ENCODE measurements around the gene UBR7. TPM values are rescaled to one million over a fixed set of nuclear protein-coding genes. Genes with fewer than 3 reads are reported as not detected.
"Not testable (repeated sequence)": the region's sequence is repeated elsewhere in the genome, so short reads cannot be mapped to it uniquely, and the experiment has no call there.

UBR7 gene
- total RNA-seq, 1 donor from 2014 or later = 40.8 TPM

DNA sequence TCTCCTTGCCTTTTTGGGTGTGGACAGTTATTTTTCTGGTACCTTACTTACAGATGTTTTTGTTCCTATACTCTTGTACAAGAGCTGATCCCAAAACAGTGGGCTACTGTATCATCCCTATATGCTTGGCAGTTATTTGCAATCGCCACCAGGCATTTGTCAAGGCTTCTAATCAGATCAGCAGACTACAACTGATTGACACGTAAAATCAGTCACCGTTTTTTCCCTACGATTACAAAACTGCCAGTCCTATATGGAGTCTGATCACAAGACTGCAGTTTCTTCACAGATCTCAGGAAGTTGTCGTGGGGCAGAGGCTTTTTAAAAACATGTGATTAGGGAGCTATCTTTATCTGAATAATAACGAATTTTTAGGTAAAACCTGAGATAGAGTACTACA is 20.6 kb upstream of the UBR7 start:
- FAIRE-seq = no peak
- no peak for DNase-seq (ENCODE audit: low spot score in 2 of 2)

DNA sequence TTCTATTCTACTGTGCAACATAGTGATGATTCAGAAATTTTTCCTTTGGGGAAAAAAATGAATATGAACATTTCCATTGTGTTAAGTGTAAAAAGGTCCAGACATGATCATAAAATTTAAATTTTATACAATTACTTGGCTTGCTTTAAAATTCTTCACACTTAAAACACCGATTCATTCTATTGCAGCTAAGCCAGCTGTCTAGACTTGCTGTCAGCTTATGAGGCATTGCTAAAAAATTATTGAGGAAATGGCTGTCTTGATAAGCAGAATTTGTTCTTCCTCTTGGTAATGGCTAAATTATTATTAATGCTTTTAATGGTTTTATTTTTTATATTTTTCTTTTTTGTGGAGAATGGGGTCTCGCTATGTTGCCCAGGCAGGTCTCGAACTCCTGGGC is 20.1 kb upstream of the UBR7 start:
- DNase-seq (ENCODE audit: low spot score in 2 of 2) (no peak), FAIRE-seq (no peak)

DNA sequence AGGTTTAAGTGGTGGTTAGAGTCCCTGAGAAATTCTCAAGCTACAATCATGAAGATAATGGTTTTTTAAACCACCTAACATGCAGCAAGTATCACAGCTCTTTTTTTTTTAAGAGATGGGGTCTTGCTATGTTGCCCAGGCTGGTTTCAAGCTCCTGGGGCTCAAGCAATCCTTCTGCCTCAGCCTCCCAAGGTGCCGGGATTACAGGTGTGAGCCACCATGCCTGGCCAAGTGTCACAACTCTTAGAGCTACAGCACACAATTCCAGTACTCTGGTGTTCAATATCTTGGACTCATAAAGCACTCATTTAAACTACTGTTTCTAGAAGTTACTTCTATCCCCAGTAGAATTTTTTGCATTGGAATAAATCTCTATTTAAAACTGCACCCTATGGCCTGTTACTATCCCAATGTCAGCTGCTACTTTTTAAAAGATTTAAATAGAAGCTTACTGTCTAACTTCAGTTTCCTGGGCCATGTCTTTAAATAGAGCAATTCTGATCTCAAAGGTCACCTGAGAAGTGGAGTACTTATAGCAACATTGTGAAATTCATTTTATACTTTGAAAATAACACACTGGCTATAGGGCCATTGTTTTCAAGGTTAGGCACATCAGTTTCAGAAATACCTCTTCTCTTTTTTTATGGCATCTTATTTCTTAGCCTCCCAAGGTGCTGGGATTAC is 11.6 kb upstream of the UBR7 start:
- DNase-seq (ENCODE audit: low spot score in 2 of 2) = no peak
- FAIRE-seq = no peak

DNA sequence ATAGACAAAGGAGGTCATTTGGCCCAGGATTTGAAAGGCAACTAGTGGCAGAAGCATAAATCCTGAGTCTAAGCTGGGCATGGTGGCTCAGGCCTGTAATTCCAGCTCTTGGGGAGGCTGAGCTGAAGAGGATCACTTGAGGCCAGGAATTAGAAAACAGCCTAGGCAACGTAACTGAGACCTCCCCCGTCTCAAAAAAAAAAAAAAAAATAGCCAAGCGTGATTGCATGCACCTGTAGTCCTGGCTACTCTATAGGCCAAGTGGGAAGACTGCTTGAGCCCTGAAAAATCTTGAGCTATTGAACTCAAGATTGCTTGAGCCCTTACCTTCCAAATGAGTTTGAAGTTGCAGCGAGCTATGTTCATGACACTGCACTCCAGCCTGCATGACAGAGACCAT is 8.0 kb upstream of the UBR7 start:
- no peak for FAIRE-seq
- no peak for DNase-seq (ENCODE audit: low spot score in 2 of 2)

DNA sequence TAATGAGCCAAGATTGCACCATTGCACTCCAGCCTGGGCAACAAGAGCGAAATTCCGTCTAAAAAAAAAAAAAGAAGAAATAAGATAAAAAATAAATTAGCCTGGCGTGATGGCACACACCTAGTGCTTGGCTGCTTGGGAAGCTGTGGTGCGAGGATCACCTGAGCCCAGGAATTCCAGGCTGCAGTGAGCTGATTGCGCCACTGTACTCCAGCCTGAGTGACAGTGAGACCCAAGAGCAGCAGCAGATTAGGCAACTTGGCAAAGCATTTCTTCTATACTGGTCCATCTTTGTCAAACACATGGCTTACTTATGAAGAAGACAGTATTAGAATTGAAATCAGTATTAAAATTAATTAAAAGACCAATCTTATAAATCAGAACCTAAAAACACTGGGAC is 6.5 kb upstream of the UBR7 start:
- DNase-seq (ENCODE audit: low spot score in 2 of 2) = no peak
- FAIRE-seq = no peak

DNA sequence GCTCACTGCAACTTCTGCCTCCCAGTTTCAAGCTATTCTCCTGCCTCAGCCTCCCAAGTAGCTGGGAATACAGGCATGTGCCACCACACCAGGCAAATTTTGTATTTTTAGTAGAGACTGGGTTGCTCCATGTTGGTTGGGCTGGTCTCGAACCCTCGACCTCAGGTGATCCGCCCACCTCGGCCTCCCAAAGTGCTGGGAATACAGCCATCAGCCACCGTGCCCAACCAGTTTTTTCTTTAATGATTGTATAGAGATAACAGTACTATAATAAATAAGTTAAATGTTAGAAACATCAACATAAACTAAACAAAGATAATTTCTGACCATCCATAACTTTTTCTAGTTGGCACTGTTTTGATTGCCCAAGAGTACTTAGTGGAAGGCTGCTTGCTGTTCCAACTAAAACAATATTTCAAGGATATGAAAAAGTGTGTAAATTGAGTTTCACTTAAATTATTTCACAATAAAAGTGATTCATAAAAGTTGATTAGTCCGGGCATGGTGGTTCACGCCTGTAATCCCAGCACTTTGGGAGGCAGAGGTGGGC is 5.8 kb upstream of the UBR7 start:
- no peak for FAIRE-seq
- DNase-seq (ENCODE audit: low spot score in 2 of 2) = no peak

DNA sequence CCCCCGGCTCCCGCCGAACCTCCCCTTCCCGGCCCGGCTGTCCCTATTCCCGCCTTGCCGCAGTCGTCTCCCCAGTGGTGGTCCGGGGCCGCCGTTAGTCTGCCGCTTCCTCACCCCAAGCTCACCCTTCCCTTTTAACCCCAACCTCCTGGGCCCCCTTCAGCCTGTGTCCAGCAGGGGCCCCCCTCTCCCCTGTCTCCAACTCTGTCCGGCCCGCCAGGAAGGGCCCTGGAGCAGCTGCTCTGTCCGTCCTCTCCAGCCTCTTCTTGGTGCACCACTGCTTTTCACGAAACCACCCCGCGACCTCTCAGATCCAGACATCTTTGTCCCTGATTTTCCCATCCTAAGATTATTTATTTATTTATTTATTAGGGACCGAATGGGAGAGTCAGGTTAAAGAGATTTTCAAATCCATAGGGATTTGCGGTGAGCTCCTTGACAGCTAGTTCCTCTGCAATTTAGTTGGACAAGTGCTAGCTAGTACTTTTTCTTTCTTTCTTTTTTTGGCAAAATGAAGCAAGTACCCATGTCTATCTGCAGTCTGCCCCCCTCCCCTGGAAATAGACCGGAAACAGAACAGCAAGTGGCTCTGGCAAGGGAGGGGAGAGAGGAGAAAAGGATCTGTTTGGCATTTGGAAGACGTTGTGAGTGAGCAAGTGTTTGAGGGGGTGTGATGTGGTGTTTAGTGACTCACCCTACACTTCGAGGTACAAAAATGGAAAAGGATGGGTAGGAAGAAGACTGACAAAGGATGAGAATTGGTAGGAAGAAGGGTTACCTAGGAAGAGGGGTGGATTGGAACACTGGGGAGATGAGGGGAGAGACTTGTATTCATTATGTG is 632 bp downstream of the UBR7 start:
- FAIRE-seq = no peak
- peak; percentile 47 to 48 for DNase-seq (ENCODE audit: low spot score in 2 of 2)

DNA sequence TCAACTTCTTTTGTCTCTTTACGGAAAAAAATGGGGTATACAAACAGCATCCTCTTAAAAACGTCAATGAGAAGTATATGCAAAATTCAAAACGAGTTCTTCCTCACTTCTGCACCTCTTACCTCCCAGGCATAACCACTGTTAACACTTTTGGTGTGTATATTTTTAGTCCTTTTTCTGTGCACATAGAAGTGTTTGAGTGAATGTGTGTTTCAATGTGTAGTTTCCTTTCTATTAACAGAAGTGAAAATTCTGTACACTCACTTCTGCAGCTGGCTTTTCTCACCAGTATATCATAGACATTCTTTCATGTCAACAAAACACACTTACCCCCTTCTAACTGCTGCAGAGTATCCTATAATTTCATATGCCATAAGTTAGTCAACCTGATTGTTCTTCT is 5.4 kb downstream of the UBR7 start:
- DNase-seq (ENCODE audit: low spot score in 2 of 2) (no peak), FAIRE-seq (no peak)

DNA sequence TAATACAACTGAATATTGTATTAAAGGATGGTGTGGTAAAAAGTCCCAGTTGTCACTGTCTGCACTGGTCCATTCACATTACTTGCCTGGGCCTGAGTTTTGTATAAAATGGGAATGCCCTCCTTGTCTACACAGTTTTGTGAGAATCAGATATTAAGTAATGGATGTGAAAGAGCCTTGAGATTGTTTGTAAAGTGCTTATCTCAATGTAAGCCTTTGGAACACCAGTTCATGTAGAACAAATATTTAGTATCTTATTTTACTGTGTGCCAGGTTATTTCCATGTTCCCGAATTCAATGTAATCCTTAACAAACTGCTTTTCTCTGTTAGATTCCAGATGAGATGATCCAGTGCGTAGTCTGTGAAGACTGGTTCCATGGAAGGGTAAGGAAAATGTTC is 7.5 kb downstream of the UBR7 start:
- DNase-seq (ENCODE audit: low spot score in 2 of 2) (no peak), FAIRE-seq (no peak)

DNA sequence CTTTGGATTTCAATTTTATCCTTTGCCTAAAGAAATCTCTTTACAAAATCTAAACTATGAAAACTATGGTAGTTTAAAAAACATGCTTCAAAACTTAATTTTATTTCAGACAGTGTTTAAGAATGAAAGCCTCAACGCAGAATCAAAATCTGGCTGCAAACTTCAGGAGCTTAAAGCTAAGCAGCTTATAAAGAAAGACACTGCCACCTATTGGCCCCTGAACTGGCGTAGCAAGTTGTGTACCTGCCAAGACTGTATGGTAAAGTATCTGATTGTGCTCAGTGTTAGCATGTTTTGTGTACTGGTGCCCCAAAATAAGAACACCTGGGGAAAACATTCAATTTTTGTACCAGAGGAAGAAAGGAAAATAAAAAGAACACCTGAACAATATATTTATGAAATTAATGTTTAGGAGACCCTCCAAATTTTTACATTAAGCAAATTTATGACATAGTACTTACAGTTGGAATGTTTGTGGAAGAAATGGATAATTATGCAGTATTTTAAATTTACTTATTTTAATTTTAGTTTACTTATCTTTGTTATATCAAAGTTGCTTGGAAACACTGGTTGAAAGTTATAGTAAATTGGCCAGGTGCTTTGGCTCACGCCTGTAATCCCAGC is 12.2 kb downstream of the UBR7 start:
- FAIRE-seq = no peak
- DNase-seq (ENCODE audit: low spot score in 2 of 2) = no peak

DNA sequence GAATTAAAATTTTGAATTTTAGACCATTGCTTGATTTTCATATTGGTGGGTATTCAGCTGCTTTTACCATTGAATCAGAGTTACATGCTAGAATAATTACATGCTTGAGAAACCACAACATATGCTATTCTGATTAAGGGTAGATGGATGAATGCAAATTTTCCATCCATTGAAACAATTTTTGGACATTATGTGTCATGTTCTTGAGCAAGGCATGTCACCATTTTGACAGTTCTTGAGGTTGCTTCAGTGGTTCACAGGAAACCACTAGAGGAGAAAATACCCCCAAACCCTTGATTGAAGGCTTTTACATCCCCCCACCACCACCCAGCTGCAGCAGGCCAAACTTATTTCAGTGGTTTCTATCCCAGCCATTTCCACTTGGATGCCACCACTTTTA is 13.5 kb downstream of the UBR7 start:
- FAIRE-seq = no peak
- no peak for DNase-seq (ENCODE audit: low spot score in 2 of 2)

DNA sequence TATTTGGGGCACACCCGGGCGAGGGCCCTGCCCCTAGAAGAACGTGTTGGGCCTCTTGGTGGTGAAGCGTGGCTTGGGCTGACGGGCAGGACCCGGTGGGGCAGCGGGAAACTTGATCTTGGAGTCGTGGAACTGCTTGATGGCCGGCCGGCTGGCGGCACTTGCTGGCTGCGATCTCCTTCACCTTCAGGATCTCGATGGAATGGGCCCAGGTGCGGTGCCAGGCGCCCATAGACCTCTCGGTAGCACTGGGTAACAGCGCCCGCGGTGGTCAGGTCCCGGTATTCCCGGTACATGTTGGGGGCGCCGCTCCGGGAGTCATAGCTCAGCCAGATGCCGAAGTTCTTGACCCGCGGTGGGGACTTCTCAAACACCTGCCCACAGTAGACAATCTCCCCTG is 16.5 kb downstream of the UBR7 start:
- FAIRE-seq = no peak
- no peak for DNase-seq (ENCODE audit: low spot score in 2 of 2)

DNA sequence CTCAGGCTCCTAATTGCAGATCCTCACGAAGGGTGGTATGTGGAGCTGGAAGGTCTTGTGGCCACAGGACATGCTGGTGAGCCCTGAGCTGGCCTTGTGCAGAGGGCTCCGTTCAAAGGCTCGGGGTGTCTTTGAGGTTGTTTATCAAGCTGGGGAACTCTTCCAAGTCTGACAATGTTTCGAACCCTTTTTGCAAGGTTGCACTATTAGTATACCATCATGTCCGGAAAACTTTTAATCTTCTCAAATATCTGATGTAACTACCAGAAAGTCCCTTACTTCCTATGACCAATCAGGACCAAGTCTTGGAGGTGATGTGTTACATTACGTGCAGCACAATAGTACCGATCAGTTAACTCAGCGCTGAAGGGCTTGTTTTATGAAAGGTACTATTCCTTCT is 21.5 kb downstream of the UBR7 start:
- FAIRE-seq (no peak), DNase-seq (ENCODE audit: low spot score in 2 of 2) (no peak)

DNA sequence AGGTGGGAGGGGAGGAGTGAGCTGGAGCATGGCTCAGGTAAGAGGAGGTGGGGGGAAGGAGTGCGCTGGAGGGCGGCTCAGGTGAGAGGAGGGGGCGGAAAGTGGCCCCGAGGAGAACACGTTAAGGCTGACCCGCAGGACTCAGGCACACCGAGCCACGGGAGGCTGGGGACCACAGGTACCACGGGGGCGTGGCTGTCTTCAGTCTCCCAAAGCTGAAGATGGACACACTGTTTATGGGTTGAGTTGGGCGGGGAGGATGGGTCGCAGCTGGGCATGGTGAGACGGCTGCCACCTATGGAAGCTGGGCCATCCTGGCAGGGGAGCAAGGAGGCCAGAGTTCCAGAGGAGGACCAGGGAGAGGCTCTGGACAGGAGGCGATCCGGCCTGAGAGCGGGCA is 23.5 kb downstream of the UBR7 start:
- no peak for FAIRE-seq

DNA sequence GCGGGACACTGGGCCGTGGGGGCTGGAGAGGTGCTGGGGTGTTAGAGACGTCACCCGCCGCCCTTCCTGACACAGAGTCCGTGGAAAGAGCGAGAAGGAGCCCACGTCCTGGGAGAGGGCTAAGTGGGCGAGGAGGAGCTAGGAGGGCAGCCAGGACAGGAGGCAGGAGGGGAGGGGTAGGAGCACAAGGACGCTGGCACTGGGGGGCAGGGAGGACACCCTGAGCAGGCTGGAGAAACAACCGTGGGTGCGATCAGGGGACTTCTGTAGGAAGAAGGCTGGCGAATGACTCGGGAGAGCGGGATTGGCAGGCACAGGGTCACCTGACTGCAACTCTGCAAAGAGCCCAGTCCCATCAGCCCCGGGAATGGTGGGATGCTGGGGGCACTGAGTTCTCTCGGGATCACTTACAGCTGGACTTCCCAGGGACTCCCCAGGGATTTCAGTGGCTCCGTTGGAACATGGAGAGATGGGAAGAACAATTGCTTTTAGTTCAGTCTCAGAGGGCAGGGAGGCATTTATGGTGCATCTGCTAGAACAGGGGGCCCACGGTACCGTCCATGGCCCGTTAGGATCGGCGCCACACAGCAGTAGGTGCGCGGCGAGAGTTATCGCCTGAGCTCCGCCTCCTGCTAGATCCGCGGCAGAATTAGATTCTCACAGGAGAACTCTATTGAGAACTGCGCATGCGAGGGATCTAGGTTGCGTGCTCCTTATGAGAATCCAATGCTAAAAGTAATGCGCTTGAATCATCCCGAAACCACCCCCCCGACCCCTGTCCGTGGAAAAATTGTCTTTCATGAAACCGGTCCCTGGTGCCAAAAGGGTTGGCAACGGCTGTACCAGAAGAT is 24.3 kb downstream of the UBR7 start:
- DNase-seq (ENCODE audit: low spot score in 2 of 2) (peak in 1 of 2 donors; percentile 65), FAIRE-seq (no peak)

More for the DNA sequence above, 23.5 kb downstream of the UBR7 start:
- no peak for DNase-seq (ENCODE audit: low spot score in 2 of 2)

DNA sequence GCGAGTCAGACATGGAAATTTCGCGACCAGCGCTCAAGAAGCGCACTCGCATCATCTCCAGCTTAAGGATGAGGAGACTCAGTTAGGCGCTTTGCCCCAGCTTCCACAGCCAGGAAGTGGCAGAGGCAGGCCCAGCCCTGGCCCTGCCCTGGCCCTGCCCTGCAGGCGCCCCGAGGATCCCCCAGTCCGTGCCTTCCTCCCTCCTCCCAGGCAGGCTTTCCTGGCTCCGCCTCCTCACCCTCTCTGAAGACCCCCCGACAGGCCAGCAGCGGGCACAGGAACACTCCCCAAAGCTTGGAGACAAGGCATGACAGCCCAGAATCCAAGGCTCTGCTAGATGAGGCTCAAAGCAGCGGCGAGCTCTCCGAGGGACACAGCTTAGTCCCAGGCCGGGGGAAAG is 25.1 kb downstream of the UBR7 start:
- DNase-seq (ENCODE audit: low spot score in 2 of 2) (no peak), FAIRE-seq (no peak)

DNA sequence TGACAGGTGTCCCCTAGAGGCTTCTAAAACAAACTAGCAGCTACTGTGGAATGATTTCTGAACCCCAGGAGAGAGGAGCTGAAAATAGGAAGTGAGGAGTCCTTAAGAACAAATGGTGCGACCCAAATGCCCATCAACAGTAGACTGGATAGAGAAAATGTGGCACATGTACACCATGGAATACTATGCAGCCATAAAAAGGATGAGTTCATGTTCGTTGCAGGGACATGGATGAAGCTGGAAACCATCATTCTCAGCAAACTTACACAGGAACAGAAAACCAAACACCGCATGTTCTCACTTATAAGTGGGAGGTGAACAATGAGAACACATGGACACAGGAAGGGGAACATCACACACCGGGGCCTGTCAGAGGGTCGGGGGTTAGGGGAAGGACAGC is 26.0 kb downstream of the UBR7 start:
- not testable (repeated sequence) for FAIRE-seq; DNase-seq (ENCODE audit: low spot score in 2 of 2)

DNA sequence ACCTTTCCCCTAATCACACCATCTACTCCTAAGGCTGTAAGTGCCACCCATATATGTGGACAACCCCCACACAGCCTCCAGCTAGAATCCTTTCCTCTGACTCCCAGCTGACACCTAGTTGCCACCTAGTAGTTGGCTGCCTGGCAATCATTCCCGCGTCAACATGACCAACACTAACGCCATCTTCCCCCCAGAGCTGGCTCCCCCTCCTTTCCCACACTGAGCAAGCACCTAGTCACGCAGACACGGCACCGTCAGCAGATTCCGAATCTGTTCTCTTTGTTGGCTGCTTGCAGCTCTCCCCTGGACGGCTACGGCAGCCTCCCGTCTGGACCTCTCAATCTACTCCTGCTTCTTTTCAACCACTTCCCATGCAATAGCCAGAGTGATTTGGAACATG is 27.7 kb downstream of the UBR7 start:
- FAIRE-seq = no peak
- no peak for DNase-seq (ENCODE audit: low spot score in 2 of 2)

DNA sequence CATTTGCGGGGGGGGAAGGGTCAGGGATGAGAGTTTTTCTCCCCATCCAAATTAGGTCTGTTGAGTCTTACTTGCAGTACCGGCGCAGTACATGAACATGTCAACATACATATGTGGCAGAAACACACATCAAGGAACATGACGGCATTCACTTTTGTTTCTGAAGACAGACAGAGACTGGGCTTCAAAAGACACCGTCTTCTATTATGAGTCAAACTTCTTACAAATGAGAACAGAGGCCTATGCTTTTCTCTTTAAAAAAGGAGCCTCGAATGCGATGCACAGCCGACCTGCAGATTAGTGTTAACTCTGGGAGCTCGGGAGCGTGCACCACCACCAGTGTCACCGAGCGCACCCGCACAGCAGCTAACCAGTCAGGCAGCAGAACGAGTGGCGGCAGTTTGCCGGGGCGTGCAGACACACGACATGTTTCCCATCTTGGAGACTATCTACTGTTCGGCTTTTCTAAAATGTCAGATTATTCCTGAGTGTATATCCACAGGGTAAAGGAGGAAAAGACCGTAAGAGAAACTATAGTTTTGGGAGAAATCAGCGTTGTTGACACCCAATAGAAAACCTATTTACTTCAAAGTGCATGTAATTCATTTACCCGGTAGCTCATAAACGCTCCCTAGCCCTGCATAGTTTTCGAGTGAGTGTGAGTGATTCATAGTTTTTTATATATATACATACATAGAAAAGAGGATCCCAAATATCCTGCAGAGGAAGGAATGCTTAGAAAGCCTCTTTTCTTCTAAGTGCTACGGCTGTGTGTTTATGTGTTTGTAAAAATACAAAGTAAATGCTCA is 33.0 kb downstream of the UBR7 start:
- DNase-seq (ENCODE audit: low spot score in 2 of 2) (no peak), FAIRE-seq (no peak)

DNA sequence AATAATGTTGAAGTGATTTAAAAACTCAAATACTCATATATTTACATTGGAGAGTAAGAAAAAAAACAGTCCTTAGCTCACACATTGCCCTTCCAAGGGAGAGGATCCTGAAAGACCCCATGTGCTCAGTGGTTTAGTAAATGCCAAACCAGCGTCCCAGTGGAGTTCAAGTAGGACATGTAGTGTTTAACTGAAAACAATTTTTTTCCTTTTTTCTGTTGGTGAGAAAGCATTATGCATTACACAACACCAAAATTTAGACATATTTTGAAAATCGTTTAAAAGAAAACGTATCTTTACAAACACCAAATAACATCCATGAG is 33.6 kb downstream of the UBR7 start:
- FAIRE-seq (no peak), DNase-seq (ENCODE audit: low spot score in 2 of 2) (no peak)
